ENCODE measurements around the gene NR1H4.
"Not testable (repeated sequence)": the region's sequence is repeated elsewhere in the genome, so short reads cannot be mapped to it uniquely, and the experiment has no call there.

The NR1H4 gene

DNA sequence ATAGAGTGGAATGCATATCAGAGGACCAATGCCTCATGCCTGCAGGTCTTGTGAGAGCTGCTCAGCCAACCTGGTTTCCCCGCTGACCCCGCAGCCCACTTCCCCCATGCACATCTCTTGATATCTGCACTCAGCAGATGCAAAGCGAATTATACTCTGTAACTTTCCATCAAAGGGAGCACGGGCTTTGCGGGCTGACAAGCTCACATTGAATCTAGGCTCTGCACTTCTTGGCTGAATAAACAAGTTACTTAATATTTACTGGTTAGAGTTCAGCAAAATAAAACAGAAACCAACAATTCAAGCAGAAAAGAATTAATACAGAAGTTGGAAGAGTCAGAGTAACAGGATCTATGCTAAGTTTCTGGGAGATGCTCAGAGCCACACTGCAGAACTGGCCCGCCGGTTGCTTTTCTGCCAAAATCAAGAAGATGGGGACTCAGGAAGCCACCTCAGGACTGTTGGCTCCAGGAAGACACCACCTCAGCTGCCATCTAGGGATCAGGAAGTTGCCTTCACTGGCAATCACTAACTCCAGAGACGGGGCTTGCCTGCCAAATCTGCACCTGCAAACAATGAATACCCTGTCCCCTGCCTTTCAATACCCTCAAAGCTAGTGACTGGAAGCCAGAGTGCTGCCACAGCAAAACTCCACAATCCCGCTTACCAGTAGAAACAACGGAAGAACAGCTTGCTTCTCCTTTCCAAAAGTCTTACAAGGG, 46.5 kb downstream of the NR1H4 start:
- DNase-seq = no peak

DNA sequence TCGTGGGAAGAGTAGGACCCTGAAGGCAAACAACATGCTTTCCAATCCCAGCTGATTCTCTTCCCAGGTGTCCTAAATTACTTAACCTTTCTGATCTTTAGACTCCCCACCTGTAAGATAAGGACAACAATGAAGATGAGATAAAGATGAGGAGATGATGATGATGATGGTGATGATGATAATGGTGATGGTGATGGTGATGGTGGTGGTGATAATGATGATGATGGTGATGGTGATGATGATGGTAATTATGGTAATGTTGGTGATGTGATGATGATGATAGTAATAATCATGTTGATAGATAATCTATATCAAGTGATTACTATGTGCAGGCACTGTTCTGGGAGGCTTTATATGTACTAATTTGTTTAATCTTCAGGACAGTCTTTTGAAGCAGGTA, 48.3 kb downstream of the NR1H4 start:
- DNase-seq = no peak

DNA sequence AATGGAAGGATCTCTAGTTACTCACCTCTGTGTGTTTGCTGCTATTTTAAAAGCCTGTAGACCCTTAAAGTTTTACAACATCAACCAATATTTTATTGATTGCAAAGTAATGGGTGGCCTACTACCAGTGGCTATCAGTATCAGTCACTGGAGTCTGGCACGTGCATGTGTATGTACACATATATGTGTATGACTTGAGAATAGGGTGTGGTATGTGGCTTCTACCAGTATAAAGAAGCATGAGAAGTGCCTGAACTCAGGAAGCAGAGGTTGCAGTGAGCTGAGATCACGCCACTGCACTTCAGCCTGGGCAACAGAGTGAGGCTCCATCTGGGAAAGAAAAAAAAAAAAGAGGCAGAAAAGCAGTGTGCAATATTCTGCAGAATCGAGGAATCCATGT, 54.4 kb downstream of the NR1H4 start:
- no peak for DNase-seq

DNA sequence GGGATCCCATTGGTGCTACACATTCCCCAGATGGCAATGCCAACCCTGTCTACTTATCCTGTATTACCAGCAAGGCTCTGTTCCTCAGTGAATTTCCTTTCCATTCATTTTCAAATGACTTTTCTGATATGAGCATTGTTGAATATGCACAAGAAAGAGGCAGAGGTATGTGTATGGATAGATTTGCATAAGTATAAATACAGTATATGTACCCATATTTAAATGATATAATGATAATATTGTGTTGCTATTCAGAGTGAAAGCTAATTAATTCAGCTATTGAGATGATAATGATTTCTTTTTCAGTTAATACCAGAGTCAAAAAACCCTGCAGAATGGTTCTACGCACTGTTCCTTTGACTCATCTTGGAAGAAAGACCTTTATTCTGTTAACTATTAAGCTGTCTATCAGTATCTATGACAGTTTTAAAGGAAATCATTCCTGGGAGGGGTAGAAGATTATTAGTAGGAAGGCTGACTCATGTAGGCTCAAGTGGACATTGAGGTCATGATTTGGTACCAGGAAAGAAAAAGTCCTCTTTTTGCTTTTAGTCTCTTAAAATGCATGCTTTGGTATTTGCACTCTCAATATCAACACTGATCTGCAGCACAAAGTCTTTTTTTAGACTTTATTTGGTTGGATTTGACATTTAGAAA, 54.9 kb downstream of the NR1H4 start:
- DNase-seq = no peak

DNA sequence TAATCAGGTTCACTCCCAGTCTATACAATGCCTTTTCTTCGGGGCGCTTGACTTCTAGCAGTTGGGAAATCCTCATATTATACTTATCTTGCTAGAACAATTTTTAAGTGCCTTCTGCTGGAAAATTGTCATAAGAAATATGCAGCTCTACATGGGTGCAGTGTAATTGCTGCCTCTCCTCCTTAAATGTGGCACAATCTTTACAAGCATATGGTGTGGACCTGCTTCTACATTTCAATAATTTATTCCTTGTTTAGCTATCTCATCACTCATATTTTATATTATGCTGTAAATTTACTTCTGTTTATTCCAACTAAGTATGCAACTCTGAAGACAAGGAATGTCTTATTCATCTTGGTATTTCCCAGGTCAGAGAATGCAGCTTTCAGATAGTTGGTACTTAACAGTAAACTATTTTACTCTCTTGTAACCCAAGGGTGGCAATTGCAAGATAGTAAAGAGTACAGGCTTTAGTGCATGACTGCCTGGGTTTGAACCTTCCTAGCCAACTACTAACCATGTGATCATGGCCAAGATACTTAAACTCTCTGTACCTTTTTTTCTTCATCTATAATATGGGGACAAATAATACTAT, 56.2 kb downstream of the NR1H4 start:
- no peak for DNase-seq

DNA sequence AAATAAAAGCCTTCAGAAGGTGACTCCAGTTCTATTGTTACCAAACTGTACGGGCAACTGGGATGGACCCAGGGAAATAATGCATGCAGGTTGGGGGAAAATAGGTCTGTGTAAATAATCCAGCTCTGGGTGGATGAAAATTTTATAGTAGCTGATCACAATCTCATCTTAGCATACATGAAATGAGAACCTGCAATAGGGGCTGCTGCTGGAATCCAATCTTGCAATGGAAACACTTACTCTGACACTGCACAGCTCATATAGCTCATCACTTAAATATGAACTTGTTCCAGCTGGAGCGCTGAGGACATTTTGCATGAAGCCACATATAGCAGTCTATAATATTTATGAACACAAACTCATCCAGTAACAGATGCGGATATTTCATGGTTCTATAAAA, 59.7 kb downstream of the NR1H4 start:
- no peak for DNase-seq

DNA sequence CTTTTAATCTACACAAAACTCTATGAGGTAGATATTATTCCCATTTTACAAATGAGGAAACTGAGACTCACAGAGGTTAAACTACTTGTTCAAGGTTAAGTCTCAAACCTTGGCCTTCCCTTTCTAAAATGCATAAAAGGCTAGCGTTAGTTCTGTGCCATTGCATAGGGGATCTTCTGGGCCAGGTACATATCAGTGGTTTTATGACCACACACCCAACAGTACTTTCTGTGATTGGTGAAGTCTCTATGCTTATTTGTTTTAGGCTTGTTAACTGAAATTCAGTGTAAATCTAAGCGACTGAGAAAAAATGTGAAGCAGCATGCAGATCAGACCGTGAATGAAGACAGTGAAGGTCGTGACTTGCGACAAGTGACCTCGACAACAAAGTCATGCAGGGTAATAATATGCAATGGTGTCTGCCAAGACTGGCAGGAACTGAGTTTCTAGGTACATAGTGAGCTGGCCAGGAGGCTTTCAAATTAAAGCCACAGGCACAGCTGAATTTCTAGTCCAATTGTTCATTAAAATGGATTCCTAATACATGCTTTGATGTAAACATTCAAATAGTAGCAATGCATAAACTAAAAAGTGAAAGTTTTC, 61.1 kb downstream of the NR1H4 start:
- DNase-seq = no peak

DNA sequence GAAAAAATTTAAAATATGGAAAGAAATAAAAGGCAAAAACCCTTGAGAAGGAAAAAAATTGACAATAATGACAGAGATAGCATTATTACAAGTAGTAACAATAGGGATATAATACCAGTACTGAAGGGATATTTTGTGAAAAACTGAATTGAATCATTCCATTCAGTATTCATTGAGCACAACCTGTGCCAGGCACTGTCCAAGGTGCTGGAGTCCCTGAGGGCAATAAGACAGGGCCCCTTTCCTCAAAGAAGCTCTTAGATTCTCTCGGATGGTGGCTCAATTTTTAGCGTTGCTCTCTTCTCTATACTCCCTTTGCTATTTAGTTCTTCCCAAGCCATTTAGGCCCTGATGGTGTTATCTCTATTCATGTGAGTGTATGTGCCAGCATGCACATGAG, 65.5 kb downstream of the NR1H4 start:
- peak in 1 of 2 donors; percentile 12 for DNase-seq

DNA sequence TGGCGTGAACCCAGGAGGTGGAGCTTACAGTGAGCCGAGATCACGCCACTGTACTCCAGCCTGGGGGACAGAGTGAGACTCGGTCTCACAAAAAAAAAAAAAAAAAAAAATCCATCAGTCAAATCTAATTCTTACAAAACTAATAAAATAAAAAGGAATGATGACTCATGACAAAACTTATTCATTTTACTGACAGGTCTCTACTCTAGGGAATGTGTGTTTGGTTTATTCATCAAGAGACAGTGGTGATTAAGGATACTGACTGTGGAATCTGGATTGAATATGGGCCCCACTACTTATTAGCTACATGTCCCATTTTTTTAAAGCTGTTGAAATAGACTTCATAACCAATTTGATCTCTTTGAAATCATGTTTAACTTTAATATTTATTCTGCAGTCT, 70.5 kb downstream of the NR1H4 start:
- DNase-seq = no peak

DNA sequence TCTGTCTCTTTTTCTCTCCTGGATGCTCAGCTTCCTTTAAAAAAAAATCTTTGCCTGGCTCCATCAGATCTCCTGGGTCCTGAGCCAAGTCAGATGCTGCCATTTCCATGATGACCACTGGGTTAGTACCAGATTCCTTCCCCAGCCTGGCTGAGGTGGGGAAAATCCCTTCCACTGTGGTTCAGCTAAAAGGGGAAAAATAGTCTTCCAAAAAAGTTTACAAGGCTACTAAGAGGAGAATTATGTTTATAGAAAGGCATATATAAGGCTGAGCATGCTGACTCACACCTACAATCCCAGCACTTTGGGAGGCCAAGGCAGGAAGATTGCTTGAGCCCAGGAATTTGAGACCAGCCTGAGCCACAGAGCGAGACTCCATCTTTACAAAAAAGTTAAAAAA, 71.4 kb downstream of the NR1H4 start:
- DNase-seq = no peak

DNA sequence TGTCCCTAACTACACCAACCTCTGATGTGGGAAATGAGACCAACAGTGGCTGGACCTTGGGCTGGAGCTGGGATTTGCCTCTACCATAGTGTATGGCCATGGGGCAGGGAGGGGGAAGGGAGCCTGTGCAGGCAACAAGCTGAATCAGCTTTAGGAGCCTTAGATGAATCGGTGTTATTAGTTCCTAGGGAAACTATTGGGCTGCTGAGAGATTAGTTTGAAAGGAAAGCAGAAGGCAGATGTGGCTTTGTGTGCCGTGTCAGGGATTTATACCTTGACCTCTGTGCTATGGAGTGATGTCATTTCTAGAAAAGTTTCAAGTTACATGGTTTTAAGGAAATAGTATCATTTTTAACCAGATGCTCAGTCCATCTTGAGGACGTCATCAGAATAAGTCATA, 80.3 kb downstream of the NR1H4 start:
- no peak for DNase-seq

DNA sequence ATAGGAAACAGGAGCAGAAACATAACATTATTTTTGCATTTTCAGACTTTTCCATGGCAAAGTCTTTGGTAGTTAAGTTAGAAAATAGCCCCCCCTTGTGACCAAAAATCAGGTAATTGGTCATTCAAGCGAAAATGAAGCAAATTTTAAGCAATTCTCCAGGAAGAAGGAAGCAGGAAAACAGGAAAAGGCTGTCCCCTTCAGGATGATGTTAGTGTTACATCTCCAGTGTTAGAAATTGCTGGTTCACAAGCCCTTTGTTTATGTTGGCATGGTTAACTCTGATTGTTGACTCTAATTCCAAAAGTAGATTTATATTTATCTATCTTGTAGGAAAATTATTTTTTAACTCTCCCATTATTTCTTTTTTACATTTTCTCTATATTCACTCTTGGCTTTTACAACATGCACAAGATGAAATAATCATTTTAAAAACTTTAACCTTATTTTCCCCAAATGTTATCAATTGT, 81.0 kb downstream of the NR1H4 start:
- DNase-seq = peak; percentile 71 to 84

DNA sequence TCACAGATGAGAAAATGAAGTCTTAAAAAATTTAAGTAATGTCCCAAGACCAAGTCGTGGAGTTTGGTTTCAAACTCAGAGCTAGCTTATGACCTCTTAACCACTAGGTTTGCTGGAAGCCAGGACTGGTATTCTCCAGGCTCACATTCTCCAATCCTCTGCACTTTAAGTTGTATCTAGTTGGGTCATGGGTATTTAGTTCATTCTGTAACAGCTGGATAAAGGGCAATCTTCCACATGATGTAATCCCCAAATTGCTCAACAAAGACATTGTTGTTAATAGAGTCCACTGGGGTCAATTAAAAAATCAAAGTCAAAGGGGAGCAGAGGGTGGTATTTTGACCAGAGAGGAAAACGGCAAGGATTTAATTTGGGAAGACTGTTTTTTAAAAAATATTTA, 82.1 kb downstream of the NR1H4 start:
- peak; percentile 37 to 38 for DNase-seq

DNA sequence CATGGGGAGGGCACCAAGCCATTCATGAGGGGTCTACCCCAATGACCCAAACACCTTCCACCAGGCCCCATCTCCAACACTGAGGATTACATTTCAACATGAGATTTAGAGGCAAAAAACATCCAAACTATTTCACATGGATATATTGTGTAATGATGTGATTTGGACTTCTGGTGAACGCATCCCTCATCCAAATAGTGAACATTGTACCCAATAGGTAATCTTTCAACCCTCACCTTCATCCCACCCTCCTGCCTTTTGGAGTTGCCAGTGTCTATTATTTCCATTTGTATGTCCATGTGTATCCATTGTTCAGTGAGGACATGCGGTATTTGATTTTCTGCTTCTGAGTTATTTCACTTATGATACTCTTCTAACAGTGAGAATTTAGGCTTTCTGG, 83.7 kb downstream of the NR1H4 start:
- no peak for DNase-seq

DNA sequence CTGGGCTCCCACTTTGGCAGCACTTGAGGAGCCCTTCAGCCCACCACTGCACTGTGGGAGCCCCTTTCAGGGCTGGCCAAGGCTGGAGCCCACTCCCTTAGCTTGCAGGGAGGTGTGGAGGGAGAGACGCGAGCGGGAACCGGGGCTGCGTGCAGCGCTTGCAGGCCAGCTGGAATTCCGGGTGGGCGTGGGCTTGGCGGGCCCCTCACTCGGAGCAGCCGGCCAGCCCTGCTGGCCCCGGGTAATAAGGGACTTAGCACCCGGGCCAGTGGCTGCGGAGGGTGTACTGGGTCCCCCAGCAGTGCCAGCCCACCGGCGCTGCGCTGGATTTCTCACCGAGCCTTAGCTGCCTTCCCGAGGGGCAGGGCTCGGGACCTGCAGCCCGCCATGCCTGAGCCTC, 85.6 kb downstream of the NR1H4 start:
- not testable (repeated sequence) for DNase-seq

DNA sequence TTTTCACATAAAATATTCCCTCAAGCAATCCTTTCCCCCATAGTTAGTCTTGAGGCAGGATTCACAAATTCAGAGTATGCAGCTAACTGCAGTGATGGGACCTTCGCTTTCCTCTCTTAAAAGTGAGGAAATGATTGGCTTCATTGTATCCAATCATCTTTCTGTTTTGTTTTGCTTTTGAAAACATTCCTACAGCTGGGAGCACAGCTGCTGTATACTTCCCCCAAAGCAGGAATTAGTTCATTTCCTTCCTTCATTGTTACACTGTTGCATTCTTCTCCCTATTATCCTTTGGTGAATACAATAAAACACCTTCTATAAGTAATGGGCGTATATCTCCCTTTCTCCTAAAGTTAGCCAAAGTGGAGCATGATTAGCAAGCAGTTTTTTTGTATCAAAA, 90.4 kb downstream of the NR1H4 start:
- no peak for DNase-seq

DNA sequence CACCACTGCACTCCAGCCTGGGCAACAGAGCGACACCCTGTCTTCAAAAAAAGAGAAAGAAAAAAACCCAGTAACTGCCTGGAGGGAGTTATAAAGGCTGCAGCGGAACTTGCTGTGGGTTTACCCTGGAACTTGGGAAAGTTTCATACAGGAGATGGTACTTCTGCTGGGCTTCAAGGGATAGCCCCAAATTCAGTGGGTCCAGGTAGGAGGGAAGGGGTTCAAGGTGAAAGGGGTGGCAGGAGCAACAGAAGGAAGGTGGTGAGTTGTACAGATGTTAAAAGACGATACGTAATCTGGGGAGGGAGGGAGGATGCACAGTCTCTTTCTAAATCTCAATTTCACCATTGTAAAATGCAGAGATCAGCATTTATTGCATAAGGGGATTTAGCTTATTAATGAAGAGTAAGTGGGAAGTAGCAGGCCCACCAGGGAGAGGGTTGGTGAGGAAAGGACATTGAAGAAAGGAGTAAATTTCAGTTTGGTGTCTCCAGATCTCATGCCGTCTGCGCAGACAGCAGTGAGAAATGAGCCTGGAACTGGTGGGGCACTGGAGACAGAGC, 91.3 kb downstream of the NR1H4 start:
- DNase-seq = no peak

DNA sequence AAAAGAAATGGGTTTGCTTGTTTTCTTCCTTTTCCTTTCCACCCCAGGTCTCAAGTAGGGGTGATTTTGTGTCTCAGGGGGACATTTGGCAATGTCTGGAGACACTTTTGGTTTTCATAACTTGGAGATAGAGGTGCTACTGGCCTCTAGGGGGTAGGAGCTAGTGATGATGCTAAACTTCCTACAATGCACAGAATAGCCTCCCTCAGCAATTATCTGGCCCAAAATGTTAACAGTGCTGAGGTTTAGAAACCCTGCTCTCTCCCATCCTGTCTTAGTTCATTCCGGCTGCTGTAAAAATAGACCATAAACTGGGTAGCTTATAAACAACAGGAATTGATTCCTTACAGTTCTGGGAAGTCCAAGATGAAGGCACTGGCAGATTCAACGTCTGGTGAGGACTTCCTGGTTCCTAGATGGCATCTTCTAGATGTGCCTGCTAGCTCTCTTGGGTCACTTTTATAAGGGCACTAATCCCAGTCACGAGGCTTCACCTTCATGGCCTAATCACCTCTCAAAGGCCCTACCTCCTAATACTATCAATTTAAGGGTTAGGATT, 92.4 kb downstream of the NR1H4 start:
- DNase-seq = peak in 1 of 2 donors; percentile 23

DNA sequence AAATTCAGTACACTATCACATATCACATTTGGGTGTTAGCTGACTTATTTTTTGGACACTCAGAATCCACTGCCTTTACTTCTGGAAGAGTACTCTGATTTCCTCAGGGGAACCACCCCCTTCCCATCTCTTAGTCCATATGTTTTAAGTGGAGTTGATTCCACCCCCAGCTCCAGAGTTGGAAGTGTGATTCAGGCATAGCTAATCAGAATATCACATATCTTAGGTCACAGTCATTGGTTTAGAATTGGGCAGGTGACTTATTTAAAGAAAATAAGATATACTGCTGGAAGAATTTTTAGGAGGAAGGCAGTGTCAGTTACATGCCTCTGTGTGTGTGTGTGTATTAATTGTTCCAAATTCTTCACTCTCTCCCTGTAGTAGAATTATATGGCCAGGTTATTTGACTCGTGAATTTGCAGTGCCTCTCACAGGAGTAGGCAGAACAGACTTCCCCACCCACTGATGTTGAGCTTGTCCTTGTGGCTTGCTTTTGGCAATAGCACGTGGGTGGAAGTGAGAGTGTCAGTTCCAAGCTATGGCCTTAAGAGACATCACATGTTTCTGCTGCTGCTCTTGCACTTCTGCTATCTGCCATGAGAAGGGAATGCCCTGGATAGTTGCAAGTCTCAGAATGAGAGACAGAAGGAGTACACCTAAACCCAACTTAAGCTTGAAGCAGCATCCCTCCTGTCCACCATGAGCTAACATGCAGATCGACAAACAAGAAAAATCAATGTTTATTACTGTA, 93.4 kb downstream of the NR1H4 start:
- peak; percentile 88 to 97 for DNase-seq

DNA sequence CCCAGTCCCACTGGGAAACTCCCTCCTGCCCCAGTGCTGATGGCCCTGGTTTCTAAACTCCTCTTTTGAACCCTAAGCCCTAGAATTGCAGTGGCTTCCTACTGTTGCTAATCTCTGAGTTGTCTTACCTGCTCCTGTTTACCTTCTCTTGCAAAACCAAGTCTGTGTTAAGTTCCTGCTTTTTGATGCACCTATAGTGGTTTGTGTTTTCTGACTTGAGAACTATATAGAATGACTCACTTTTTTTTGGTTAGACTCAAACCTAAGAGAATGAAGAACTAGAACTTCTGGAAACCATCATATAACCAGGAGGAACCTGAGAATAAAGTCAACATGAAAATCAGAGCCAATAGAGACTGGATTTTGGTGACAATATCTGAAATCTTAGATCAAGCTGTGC, 94.3 kb downstream of the NR1H4 start:
- DNase-seq = peak; percentile 16 to 41

DNA sequence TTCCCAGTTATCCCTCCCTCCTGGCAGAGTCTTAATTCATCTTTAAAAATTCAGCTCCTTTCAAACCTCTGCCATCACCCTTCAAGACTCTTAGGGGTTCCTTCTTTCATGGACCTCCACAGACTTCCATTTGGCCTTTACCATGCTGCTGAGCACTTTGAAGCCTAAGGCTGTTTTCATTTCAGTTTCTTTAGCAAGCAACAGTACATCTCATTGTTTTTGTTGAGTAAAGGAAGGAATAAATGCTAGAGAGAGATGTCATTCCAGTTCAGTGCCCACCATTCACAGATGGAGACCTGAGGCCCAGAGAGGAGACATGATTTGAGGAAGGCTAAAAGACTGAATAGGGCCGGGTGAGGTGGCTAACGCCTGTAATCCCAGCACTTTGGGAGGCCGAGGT, 98.5 kb downstream of the NR1H4 start:
- DNase-seq = no peak
